SK-N-SH (cell line): ENCODE measurements around the gene MEF2A.

Experiments used
- GABPA ChIP-seq: IDR thresholded peaks from 2 replicates; pipeline ENCODE4 v1.4.0; 2012; ENCODE audit warnings: low read depth, mild to moderate bottlenecking
- MAX ChIP-seq: IDR thresholded peaks from 2 replicates; pipeline ENCODE4 v1.4.0; 2012; ENCODE audit warnings: low read depth
- NFIC ChIP-seq: IDR thresholded peaks from 2 replicates; pipeline ENCODE4 v1.4.0; 2012; ENCODE audit warnings: borderline replicate concordance
- RAD21 ChIP-seq: IDR thresholded peaks from 2 replicates; pipeline ENCODE4 v1.6.1; 2012; ENCODE audit warnings: mild to moderate bottlenecking, low read length
- RFX5 ChIP-seq: IDR thresholded peaks from 2 replicates; pipeline ENCODE4 v1.6.1; 2012; ENCODE audit warnings: mild to moderate bottlenecking, improper control_type of control experiment, low read length
- TCF12 ChIP-seq: IDR thresholded peaks from 2 replicates; pipeline ENCODE4 v1.4.0; 2012
- TF ChIP-seq, protein P1 (sequence below): fragments of 200-600 bp; sonication (generic); IDR thresholded peaks from 2 replicates; pipeline ENCODE4 v1.6.1; 2017; ENCODE audit warnings: antibody characterized with exemption, mild to moderate bottlenecking, moderate library complexity

DNA sequence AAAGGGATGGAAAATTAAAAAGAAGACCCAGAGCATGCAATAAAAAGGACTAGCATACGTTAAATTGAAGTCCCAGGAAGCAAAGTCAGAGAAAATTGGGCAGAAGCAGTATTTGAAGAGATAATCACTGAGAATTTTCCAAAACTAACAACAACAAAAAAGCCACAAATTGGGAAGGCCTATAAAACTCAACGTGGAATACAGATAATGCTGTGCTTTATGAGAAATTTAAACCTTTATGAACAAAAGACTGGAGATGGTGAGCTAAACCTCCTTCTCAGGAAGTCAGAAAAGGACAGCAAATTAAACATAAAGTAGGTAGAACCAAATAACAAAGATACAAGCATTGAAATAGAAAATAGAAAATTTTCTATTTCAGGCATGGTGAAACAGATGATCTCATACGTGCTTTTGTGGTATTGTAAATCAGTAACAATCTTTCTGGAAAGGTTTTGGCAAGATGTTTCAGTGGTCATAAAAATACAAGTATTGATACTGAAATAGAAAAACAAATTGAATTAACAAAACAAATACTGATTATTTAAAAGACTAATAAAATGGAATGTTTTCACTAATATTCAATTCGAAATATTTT, 111.9 kb downstream of the MEF2A start:
- TF ChIP-seq, protein P1, sequence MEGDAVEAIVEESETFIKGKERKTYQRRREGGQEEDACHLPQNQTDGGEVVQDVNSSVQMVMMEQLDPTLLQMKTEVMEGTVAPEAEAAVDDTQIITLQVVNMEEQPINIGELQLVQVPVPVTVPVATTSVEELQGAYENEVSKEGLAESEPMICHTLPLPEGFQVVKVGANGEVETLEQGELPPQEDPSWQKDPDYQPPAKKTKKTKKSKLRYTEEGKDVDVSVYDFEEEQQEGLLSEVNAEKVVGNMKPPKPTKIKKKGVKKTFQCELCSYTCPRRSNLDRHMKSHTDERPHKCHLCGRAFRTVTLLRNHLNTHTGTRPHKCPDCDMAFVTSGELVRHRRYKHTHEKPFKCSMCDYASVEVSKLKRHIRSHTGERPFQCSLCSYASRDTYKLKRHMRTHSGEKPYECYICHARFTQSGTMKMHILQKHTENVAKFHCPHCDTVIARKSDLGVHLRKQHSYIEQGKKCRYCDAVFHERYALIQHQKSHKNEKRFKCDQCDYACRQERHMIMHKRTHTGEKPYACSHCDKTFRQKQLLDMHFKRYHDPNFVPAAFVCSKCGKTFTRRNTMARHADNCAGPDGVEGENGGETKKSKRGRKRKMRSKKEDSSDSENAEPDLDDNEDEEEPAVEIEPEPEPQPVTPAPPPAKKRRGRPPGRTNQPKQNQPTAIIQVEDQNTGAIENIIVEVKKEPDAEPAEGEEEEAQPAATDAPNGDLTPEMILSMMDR, result no peak
- TF ChIP-seq NFIC, result no peak
- TF ChIP-seq MAX, result no peak
- TF ChIP-seq TCF12, result no peak
- TF ChIP-seq RFX5, result no peak
- TF ChIP-seq RAD21, result no peak
- TF ChIP-seq GABPA, result no peak
